ENCODE data around the gene SLC17A9. TPM values are rescaled to one million over a fixed set of nuclear protein-coding genes. Genes with fewer than 3 reads are reported as not detected.

Gene SLC17A9
- total and polyA plus RNA-seq, 10 donors, result 18.8 to 95.3 (median 34.2) TPM

DNA sequence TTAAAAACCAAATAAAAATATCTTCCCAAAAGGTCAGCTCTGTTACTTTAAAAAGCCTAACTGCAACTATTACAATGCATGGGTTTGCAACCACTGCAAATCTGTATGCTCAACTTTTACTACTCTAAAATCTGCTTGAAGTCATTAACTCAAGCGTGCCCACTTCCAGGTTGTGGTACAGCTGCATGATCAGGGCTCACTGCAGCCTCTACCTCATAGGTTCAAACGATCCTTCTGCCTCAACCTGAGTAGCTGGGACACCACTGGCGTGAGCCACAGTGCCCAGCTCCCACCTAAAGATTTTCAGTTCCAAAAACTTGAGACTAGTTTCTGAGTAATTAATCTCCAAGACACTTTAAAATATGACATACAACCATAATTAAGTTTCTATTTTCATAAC lies 34.4 kb upstream of the SLC17A9 start:
- Histone ChIP-seq H3K4me3 (peak overlapping the region in 1 of 8 donors; percentile 48), H3K4me1 (peaks cover 83 to 100% (median 100%) of the 10 kb centered on the region in 6 donors), H3K27ac (peak overlapping the region in 3 of 8 donors; percentile 51 to 77 (median 63)), H3K27me3 (replicated peaks in 1 of 7) (no peaks in the 10 kb centered on the region), H3K9me3 (no peaks in the 10 kb centered on the region), H3K36me3 (peaks cover 0 to 13% (median 8%) of the 10 kb centered on the region in 6 donors)
- TF ChIP-seq POLR2A (IDR thresholded peaks at IDR 0.05) (no peak), POLR2AphosphoS5 (IDR thresholded peaks at IDR 0.05) (no peak)
- TF ChIP-seq, protein P1, sequence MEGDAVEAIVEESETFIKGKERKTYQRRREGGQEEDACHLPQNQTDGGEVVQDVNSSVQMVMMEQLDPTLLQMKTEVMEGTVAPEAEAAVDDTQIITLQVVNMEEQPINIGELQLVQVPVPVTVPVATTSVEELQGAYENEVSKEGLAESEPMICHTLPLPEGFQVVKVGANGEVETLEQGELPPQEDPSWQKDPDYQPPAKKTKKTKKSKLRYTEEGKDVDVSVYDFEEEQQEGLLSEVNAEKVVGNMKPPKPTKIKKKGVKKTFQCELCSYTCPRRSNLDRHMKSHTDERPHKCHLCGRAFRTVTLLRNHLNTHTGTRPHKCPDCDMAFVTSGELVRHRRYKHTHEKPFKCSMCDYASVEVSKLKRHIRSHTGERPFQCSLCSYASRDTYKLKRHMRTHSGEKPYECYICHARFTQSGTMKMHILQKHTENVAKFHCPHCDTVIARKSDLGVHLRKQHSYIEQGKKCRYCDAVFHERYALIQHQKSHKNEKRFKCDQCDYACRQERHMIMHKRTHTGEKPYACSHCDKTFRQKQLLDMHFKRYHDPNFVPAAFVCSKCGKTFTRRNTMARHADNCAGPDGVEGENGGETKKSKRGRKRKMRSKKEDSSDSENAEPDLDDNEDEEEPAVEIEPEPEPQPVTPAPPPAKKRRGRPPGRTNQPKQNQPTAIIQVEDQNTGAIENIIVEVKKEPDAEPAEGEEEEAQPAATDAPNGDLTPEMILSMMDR (IDR thresholded peaks at IDR 0.05 in 8 of 11, conservative IDR thresholded peaks at IDR 0.05 in 3 of 11), result no peak
- intact Hi-C loops (cut with DNase I; ENCODE audit: low total_unique reads), result no loop called here
- no peak for DNase-seq
- WGBS, 5 donors, result 14 to 30% (median 24%) methylated on average over 3 of the region's 3 CpGs

DNA sequence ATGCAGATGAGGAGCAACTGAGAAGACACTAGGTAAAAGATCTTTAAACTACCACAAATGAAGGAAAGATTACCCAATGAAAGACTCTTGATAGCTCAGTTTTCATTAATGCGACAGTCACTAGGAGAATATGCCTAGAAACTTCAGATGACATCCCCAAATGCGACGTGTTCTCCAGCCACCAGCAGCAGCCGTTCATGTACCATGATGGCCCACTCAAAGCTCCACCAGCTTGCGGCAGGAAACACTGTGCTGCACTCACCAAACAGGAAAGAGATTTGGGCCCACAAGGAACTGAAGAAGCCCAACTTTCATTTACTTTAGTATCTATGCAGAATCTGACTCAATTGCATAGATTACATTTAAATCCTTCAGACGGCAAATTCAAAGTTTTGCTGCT lies 33.7 kb upstream of the SLC17A9 start:
- peak overlapping the region in 5 of 8 donors; percentile 1 to 48 (median 9) for H3K4me3 ChIP-seq
- no peak for DNase-seq
- peaks cover 84 to 100% (median 100%) of the 10 kb centered on the region in 6 donors for H3K4me1 ChIP-seq
- WGBS, 5 donors, result 2 to 17% (median 14%) methylated on average over 6 of the region's 6 CpGs
- H3K9me3 ChIP-seq, result no peaks in the 10 kb centered on the region
- peak overlapping the region in 6 of 8 donors; percentile 13 to 77 (median 55) for H3K27ac ChIP-seq
- H3K36me3 ChIP-seq, result peaks cover 0 to 6% (median under 1%) of the 10 kb centered on the region in 6 donors
- TF ChIP-seq, protein P1 (IDR thresholded peaks at IDR 0.05 in 8 of 11, conservative IDR thresholded peaks at IDR 0.05 in 3 of 11), result peak in 1 of 11 experiments; percentile 2
- no peak for TF ChIP-seq POLR2A (IDR thresholded peaks at IDR 0.05)
- peak in 2 of 3 donors; percentile 34 to 41 for TF ChIP-seq POLR2AphosphoS5 (IDR thresholded peaks at IDR 0.05)
- H3K27me3 ChIP-seq (replicated peaks in 1 of 7), result no peaks in the 10 kb centered on the region
- intact Hi-C loops (cut with DNase I; ENCODE audit: low total_unique reads), result no loop called here

DNA sequence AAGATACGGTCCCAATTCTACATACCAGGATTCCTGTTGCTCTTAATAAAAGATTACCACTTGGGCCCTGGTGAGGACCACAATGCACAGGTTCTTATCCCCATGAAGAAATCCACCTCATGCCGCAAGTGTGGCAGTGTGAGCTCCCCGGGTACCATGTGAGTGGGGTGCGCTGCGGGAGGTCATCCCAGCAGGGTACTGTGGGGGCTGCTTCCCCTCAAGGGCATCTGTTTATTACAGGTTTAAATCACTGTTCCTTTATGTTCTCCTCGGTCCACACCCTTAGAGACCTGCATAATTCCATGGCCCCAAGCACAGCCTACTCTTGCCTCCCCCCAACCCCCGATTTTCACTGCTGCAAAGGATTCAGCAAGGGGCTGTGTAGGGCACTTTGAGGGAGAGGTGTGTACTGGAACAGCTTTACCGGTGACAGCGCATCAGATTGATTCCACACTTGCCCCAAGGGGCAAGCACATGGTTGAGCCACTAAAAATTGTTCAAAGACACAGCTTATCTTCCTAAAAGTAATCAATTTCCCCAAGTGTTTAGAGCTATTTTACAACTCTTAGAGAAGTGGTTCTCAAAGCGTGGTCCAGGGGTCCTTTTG lies 32.4 kb upstream of the SLC17A9 start:
- TF ChIP-seq, protein P1 (IDR thresholded peaks at IDR 0.05 in 8 of 11, conservative IDR thresholded peaks at IDR 0.05 in 3 of 11), result no peak
- no peak for TF ChIP-seq POLR2AphosphoS5 (IDR thresholded peaks at IDR 0.05)
- no peak for TF ChIP-seq POLR2A (IDR thresholded peaks at IDR 0.05)
- H3K4me1 ChIP-seq, result peaks cover 94 to 100% (median 100%) of the 10 kb centered on the region in 6 donors
- H3K27ac ChIP-seq, result peak overlapping the region in 4 of 8 donors; percentile 51 to 77 (median 61)
- WGBS, 5 donors, result 71 to 78% (median 74%) methylated on average over 10 of the region's 10 CpGs
- no peaks in the 10 kb centered on the region for H3K9me3 ChIP-seq
- H3K4me3 ChIP-seq, result peak overlapping the region in 1 of 8 donors; percentile 22
- no peaks in the 10 kb centered on the region for H3K27me3 ChIP-seq (replicated peaks in 1 of 7)
- intact Hi-C loops (cut with DNase I; ENCODE audit: low total_unique reads), result no loop called here
- no peaks in the 10 kb centered on the region for H3K36me3 ChIP-seq
- peak; percentile 45 for DNase-seq

DNA sequence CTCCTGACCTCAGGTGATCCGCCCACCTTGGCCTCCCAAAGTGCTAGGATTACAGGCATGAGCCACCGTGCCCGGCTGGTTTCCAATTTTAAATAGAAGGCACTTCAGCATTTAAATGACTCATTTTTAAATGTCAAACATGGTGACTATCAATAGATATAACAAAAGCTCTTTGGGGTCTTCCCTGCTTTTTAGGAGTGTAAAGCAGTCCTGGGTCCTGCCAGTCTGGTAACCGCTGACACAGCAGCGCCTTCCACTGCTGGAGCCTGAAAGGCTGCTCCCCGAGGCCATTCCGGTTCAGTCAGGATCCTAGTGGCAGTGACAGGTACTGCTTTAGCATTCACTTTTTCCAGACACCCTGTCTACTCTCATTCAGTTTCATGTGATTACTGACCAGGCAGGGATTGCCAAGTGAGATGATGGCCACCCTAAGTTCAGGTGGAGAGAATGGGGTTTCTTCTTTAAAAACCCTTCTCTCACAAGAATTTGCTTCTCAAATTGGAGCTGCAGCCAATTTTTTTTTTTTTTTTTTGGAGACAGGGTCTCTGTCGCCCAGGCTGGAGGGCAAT lies 31.3 kb upstream of the SLC17A9 start:
- DNase-seq, result no peak
- TF ChIP-seq POLR2AphosphoS5 (IDR thresholded peaks at IDR 0.05) (peak in 2 of 3 donors; percentile 27 to 37), POLR2A (IDR thresholded peaks at IDR 0.05) (no peak)
- TF ChIP-seq, protein P1 (IDR thresholded peaks at IDR 0.05 in 8 of 11, conservative IDR thresholded peaks at IDR 0.05 in 3 of 11), result peak in 10 of 11 experiments; percentile 34 to 70 (median 62)
- Histone ChIP-seq H3K36me3 (no peaks in the 10 kb centered on the region), H3K27ac (peak overlapping the region in 4 of 8 donors; percentile 22 to 60 (median 26)), H3K9me3 (no peaks in the 10 kb centered on the region), H3K4me3 (peak overlapping the region in 1 of 8 donors; percentile 17), H3K27me3 (replicated peaks in 1 of 7) (no peaks in the 10 kb centered on the region), H3K4me1 (peaks cover 86 to 95% (median 92%) of the 10 kb centered on the region in 6 donors)
- 37 to 50% (median 46%) methylated on average over 8 of the region's 8 CpGs for WGBS, 5 donors
- intact Hi-C loops (cut with DNase I; ENCODE audit: low total_unique reads), result no loop called here

Data from spleen (tissue), 11 donors.